Naive thymus-derived CD8-positive, alpha-beta T cell (primary cell): ENCODE results near the gene CCR2. TPM values are rescaled to one million over a fixed set of nuclear protein-coding genes. Genes with fewer than 3 reads are reported as not detected.
"Not testable (repeated sequence)": the region's sequence is repeated elsewhere in the genome, so short reads cannot be mapped to it uniquely, and the experiment has no call there.

ENCODE experiments used
- ATAC-seq, 2 donors: fragments of 150-1000 bp; cut with Tn5 transposase in 1 of 2; sonication (Bioruptor Pico), chemical (Tn5 transposase) in 1 of 2; 1 replicate in 1 of 2; 2 replicates in 1 of 2; pipeline ENCODE4 v1.10.0; 2021; ENCODE audit warnings: mild to moderate bottlenecking in 2 of 2, moderate library complexity in 2 of 2
- POLR2A ChIA-PET: fragments of 350-600 bp; sonication (Branson Sonifier 250); formaldehyde crosslinking; loops from one replicate; lab custom pipeline; 2021; ENCODE audit warnings: antibody characterized with exemption; lab: Charles Lee
- DNase-seq, 10 donors: peaks; one replicate each; pipeline versions ENCODE4 v3.0.0 to v3.0.0-alpha.2; 2020 to 2022
- H3K27ac Mint-ChIP-seq, 10 donors: one replicate each; pipeline ENCODE4 v1.8.0; 2020 to 2022; ENCODE audit warnings: mild to moderate bottlenecking in 10 of 10, mixed read lengths in 10 of 10, moderate library complexity in 4 of 10, inconsistent platforms in 1 of 10
- H3K27me3 Mint-ChIP-seq, 5 donors: one replicate each; pipeline ENCODE4 v1.8.0; 2021 to 2022; ENCODE audit warnings: mixed read lengths in 5 of 5
- H3K36me3 Mint-ChIP-seq, 3 donors: one replicate each; pipeline ENCODE4 v1.8.0; 2020 to 2022; ENCODE audit warnings: mixed read lengths in 3 of 3, mild to moderate bottlenecking in 2 of 3, inconsistent platforms in 1 of 3
- H3K4me1 Mint-ChIP-seq, 4 donors: one replicate each; pipeline ENCODE4 v1.8.0; 2021 to 2022; ENCODE audit warnings: mixed read lengths in 4 of 4
- H3K4me3 Mint-ChIP-seq, 10 donors: one replicate each; pipeline ENCODE4 v1.8.0; 2020 to 2022; ENCODE audit warnings: mild to moderate bottlenecking in 10 of 10, mixed read lengths in 10 of 10, moderate library complexity in 6 of 10, inconsistent platforms in 1 of 10
- H3K9me3 Mint-ChIP-seq, 9 donors: one replicate each; pipeline ENCODE4 v1.8.0; 2020 to 2022; ENCODE audit warnings: mixed read lengths in 9 of 9, mild to moderate bottlenecking in 3 of 9, inconsistent platforms in 1 of 9, moderate library complexity in 1 of 9
- polyA plus RNA-seq, 3 donors: library from polyadenylated mRNA; unstranded; fragments of 300-500 nt; fragmentation: Illumina TruSeq; gene quantifications; one replicate each; pipeline ENCODE4 v1.2.3, GENCODE V29; 2021
- total RNA-seq, 8 experiments: library from RNA in 2 of 8; stranded (reverse) in 2 of 8; gene quantifications; one replicate each; pipeline ENCODE4 v1.2.3 and lab custom pipeline; 2021 to 2026

CCR2 gene
- total and polyA plus RNA-seq, 5 experiments from 2014 or later = 0.16 to 0.56 (median 0.42) TPM; not detected in 2

- DNase-seq = no peak
- Mint-ChIP-seq H3K9me3 (no peaks in the 10 kb centered on the region), H3K27me3 (peaks cover 0 to 9% (median 6%) of the 10 kb centered on the region in 5 donors), H3K4me3 (peak overlapping the region in 2 of 10 donors; percentile 24 to 50), H3K36me3 (no peaks in the 10 kb centered on the region), H3K4me1 (peaks cover 7 to 40% (median 22%) of the 10 kb centered on the region in 4 donors), H3K27ac (peak overlapping the region in 2 of 10 donors; percentile 17 to 75)
- POLR2A ChIA-PET = no interaction called here
- no peak for ATAC-seq
Measured at GRCh38 chr3:46383951-46384330, 30.0 kb downstream of the CCR2 start.

- Mint-ChIP-seq H3K27me3 (peaks cover 0 to 9% (median 6%) of the 10 kb centered on the region in 5 donors), H3K4me3 (no peak overlapping the region), H3K9me3 (no peaks in the 10 kb centered on the region), H3K4me1 (peaks cover 7 to 28% (median 13%) of the 10 kb centered on the region in 4 donors), H3K36me3 (no peaks in the 10 kb centered on the region), H3K27ac (no peak overlapping the region)
- DNase-seq (no peak), ATAC-seq (no peak)
- POLR2A ChIA-PET = interaction anchor here (1.0 kb wide), 1 partner anchor 22 kb away, joined by 3 read pairs; no protein-coding TSS in a partner anchor
Measured at GRCh38 chr3:46386205-46386604, 32.3 kb downstream of the CCR2 start.

- H3K27ac Mint-ChIP-seq, POLR2A ChIA-PET, H3K36me3 Mint-ChIP-seq, DNase-seq, ATAC-seq, H3K4me3 Mint-ChIP-seq, H3K9me3 Mint-ChIP-seq, H3K27me3 Mint-ChIP-seq: not testable (repeated sequence)
- H3K4me1 Mint-ChIP-seq = peaks cover 2 to 17% (median 5%) of the 10 kb centered on the region in 4 donors
Measured at GRCh38 chr3:46388847-46389246, 34.9 kb downstream of the CCR2 start.

DNA sequence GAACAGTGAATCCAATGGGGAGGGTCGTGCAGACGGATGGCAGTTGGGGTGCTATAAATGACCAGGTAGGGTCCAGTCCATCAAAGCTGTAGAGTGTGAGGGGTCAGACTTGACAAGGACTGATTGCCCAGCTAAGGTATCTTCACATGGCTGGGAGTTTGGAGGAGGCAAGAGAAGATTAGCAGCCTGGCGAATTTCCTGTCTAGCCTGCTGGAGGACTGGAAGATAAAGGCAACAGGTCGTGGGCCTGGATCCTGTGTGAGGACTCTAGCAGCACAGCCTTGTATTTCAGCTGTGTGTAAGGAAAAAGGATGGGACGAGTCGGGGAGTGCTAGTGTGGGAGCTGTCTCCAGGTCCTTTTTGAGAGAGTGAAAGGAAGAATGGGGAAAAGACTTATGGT, 35.4 kb downstream of the CCR2 start:
- no peaks in the 10 kb centered on the region for H3K9me3 Mint-ChIP-seq
- H3K4me1 Mint-ChIP-seq = peaks cover 0 to 12% (median 3%) of the 10 kb centered on the region in 4 donors
- no peak overlapping the region for H3K27ac Mint-ChIP-seq
- DNase-seq = no peak
- peaks cover 0 to 8% (median 6%) of the 10 kb centered on the region in 5 donors for H3K27me3 Mint-ChIP-seq
- POLR2A ChIA-PET = no interaction called here
- H3K36me3 Mint-ChIP-seq = no peaks in the 10 kb centered on the region
- ATAC-seq = no peak
- no peak overlapping the region for H3K4me3 Mint-ChIP-seq

GRCh38 chr3:46391526-46391925, 37.6 kb downstream of the CCR2 start:
- H3K4me1 Mint-ChIP-seq, DNase-seq, H3K9me3 Mint-ChIP-seq, H3K36me3 Mint-ChIP-seq, H3K4me3 Mint-ChIP-seq, H3K27ac Mint-ChIP-seq, ATAC-seq, POLR2A ChIA-PET, H3K27me3 Mint-ChIP-seq: not testable (repeated sequence)

DNA sequence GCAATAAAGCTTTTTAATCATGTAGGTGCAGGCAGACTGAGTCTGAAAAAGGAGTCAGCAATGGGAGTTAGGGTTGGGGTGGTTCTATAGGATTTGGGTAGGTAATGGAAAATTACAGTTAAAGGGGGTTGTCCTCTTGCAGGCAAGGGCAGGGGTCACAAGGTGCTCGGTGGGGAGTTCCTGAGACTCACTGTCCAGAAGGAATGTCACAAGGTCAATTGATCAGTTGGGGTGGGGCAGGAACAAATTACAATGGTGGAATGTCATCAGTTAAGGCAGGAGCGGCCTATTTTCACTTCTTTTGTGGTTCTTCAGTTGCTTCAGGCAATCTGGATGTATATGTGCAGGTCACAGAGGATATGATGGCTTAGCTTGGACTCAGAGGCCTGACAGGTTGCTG, 39.1 kb downstream of the CCR2 start:
- Mint-ChIP-seq H3K27ac (peak overlapping the region in 2 of 10 donors; percentile 9 to 69), H3K27me3 (peaks cover 0 to 5% (median 0%) of the 10 kb centered on the region in 5 donors), H3K9me3 (no peaks in the 10 kb centered on the region), H3K36me3 (no peaks in the 10 kb centered on the region), H3K4me1 (peaks cover 0 to 14% (median 0%) of the 10 kb centered on the region in 4 donors), H3K4me3 (no peak overlapping the region)
- ATAC-seq (no peak), DNase-seq (no peak)
- POLR2A ChIA-PET = no interaction called here

- ATAC-seq (no peak), DNase-seq (no peak)
- Mint-ChIP-seq H3K27ac (peak overlapping the region in 2 of 10 donors; percentile 5 to 57), H3K9me3 (no peaks in the 10 kb centered on the region), H3K27me3 (peaks cover 0 to 5% (median 0%) of the 10 kb centered on the region in 5 donors), H3K4me1 (peaks cover 0 to 14% (median 0%) of the 10 kb centered on the region in 4 donors), H3K4me3 (no peak overlapping the region), H3K36me3 (no peaks in the 10 kb centered on the region)
- POLR2A ChIA-PET = no interaction called here
Measured at GRCh38 chr3:46393554-46394434, 39.9 kb downstream of the CCR2 start.

DNA sequence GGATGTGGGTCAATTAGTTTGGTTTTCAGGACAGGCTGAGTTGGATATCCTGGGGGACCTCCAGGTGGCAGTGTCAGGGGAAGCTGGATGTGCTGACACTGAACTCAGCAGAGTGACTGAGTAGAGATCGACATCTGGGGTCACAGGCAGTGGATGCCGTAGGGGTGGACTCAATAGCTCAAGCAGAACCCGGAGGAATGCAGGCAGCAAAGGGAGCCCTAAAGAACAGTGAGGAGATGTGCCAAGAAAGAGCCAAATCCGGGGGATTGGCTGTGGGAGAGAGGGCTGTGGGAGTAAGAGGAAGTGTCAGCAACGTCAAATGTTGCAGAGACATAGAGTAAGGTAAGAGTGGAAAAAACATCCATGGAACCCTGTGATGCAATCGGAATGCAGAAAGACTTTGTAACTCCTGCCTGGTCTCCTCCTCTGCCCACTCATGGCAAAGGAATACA, 41.3 kb downstream of the CCR2 start:
- Mint-ChIP-seq H3K4me3 (peak overlapping the region in 1 of 10 donors; percentile 59), H3K27me3 (peaks cover 0 to 5% (median 0%) of the 10 kb centered on the region in 5 donors), H3K4me1 (peaks cover 0 to 14% (median 0%) of the 10 kb centered on the region in 4 donors), H3K9me3 (no peaks in the 10 kb centered on the region), H3K36me3 (no peaks in the 10 kb centered on the region), H3K27ac (peak overlapping the region in 1 of 10 donors; percentile 64)
- no peak for DNase-seq
- POLR2A ChIA-PET = no interaction called here
- ATAC-seq = no peak

GRCh38 chr3:46395766-46396530, 42.0 kb downstream of the CCR2 start:
- POLR2A ChIA-PET = interaction anchor here (0.6 kb wide), 1 partner anchor 17 kb away, joined by 4 read pairs; no protein-coding TSS in a partner anchor
- H3K4me3 Mint-ChIP-seq = no peak overlapping the region
- H3K27me3 Mint-ChIP-seq = peaks cover 0 to 5% (median 0%) of the 10 kb centered on the region in 5 donors
- no peaks in the 10 kb centered on the region for H3K9me3 Mint-ChIP-seq
- no peak overlapping the region for H3K27ac Mint-ChIP-seq
- DNase-seq (no peak), ATAC-seq (no peak)
- H3K4me1 Mint-ChIP-seq = peaks cover 0 to 14% (median 0%) of the 10 kb centered on the region in 4 donors
- no peaks in the 10 kb centered on the region for H3K36me3 Mint-ChIP-seq

DNA sequence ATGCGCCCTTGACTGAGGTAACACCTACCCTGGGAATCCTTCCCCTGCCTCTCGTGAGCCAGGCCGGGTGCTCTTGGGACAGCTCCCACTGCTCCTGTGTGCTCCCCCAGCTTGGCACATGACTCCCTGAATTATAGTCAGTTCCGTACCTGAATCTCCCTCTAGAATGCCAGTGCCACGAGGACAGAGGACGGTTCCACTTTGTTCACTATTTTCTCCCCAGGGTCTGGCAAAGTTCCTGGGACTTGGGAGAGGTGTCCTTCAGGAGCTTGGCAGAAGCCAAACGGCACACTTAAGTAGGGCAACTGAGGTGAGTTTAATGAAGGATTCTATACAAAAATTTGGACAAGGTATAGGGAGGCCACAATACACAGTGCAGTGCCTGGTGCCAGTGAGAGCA, 43.2 kb downstream of the CCR2 start:
- DNase-seq (no peak), ATAC-seq (no peak)
- H3K36me3 Mint-ChIP-seq = no peaks in the 10 kb centered on the region
- H3K4me1 Mint-ChIP-seq = peaks cover 0 to 14% (median 0%) of the 10 kb centered on the region in 4 donors
- no peak overlapping the region for H3K4me3 Mint-ChIP-seq
- H3K27ac Mint-ChIP-seq = peak overlapping the region in 1 of 10 donors; percentile 79
- POLR2A ChIA-PET = interaction anchor here (0.7 kb wide), 1 partner anchor 12 kb away, joined by 3 read pairs; no protein-coding TSS in a partner anchor
- peaks cover 0 to 5% (median 0%) of the 10 kb centered on the region in 5 donors for H3K27me3 Mint-ChIP-seq
- H3K9me3 Mint-ChIP-seq = no peaks in the 10 kb centered on the region

DNA sequence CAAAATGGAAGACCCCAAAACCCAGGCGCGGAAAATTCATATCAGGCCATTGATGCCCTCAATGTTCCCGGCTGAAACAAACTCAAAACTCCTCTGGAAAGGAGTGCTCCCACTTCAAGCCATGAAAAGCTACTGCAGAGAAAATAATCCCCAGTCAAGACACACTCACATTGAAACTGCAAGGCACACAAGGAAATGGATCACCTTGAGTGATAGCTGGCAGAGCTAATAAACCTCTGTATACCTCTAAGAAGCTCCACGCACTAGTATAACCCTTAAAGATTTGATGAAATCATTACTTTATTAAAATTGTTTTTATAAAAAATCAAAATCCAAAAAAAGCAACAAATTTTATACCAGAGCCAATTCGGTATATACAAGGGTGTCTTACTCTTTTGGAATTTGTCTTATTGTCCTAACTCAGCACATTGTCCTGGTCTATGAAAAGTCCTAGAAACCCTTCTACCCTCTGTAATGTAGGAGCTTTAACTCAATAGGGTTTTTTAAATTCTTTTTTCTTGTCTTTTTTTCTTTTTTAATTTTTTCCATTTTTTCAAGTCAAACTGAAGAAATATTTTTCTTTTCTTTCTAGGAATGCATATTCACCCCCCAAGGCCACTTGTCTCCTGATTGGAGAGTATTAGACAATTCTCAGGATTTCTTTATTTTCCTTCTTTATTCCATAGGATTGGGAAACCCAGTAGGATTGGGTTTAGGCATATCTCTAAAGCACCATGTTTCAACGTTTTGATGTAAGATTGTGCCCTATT, 44.5 kb downstream of the CCR2 start:
- POLR2A ChIA-PET = no interaction called here

DNA sequence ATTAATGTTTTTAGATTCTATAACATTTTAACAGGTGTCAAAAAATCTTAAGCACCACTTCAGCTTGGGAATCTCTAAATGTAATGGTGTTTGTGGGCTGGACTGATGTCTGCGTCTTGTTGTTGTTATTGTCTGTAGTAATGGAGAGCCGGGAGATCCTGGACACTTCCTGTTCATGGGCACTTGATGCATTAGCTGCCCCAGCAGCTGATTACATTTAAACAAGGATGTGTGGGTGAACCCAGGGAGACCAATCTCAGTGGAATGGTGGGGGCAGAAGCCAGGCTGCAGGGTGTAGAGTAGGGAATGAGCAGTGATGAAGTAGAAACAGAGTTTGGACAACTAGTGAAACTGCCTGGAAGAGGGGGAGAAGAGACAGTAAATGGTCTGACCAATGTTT, 45.2 kb downstream of the CCR2 start:
- peaks cover 0 to 3% (median 0%) of the 10 kb centered on the region in 9 donors for H3K9me3 Mint-ChIP-seq
- no peak overlapping the region for H3K4me3 Mint-ChIP-seq
- POLR2A ChIA-PET = no interaction called here
- ATAC-seq (no peak), DNase-seq (no peak)
- H3K27me3 Mint-ChIP-seq = peaks cover 0 to 5% (median 3%) of the 10 kb centered on the region in 5 donors
- no peaks in the 10 kb centered on the region for H3K36me3 Mint-ChIP-seq
- no peak overlapping the region for H3K27ac Mint-ChIP-seq
- peaks cover 0 to 14% (median 0%) of the 10 kb centered on the region in 4 donors for H3K4me1 Mint-ChIP-seq

More for the DNA sequence above, 44.5 kb downstream of the CCR2 start:
- Mint-ChIP-seq H3K27ac (no peak overlapping the region), H3K4me1 (peaks cover 0 to 14% (median 0%) of the 10 kb centered on the region in 4 donors), H3K27me3 (peaks cover 0 to 5% (median 3%) of the 10 kb centered on the region in 5 donors), H3K9me3 (peaks cover 0 to 3% (median 0%) of the 10 kb centered on the region in 9 donors), H3K4me3 (no peak overlapping the region), H3K36me3 (no peaks in the 10 kb centered on the region)
- DNase-seq (no peak), ATAC-seq (no peak)
